Activated T-helper 2 cell treated with anti-CD3 and anti-CD28 coated beads, Interferon-gamma antibody, Interleukin-2, Interleukin-4, amounts not matched to agents 10 μg/mL and 5 μg/mL and 100 μg/mL, durations not matched to agents 14 hours and 24 hours and 36 hours (primary cell): ENCODE measurements around the gene C10orf95. TPM values are rescaled to one million over a fixed set of nuclear protein-coding genes. Genes with fewer than 3 reads are reported as not detected.

ENCODE experiments used
- DNase-seq: peaks from one replicate; pipeline ENCODE4 v3.0.0; 2021; ENCODE audit warnings: low spot score
- H3K27ac Mint-ChIP-seq: one replicate; pipeline ENCODE4 v1.8.0; 2021; ENCODE audit warnings: mixed read lengths
- H3K27me3 Mint-ChIP-seq: one replicate; pipeline ENCODE4 v1.8.0; 2021; ENCODE audit warnings: low read depth, mixed read lengths
- H3K36me3 Mint-ChIP-seq: one replicate; pipeline ENCODE4 v1.8.0; 2021; ENCODE audit warnings: low read depth, mixed read lengths
- H3K4me1 Mint-ChIP-seq: one replicate; pipeline ENCODE4 v1.8.0; 2021; ENCODE audit warnings: low read depth, mixed read lengths
- H3K4me3 Mint-ChIP-seq: one replicate; pipeline ENCODE4 v1.8.0; 2021; ENCODE audit warnings: low read depth, mild to moderate bottlenecking, moderate library complexity, mixed read lengths
- H3K9me3 Mint-ChIP-seq: one replicate; pipeline ENCODE4 v1.8.0; 2021; ENCODE audit warnings: mixed read lengths
- intact Hi-C: fragments of 100-400 bp; cut with micrococcal nuclease; formaldehyde crosslinking; loops from one replicate; pipeline ENCODE4 v1.15.1; 2023
- total RNA-seq: library from RNA; stranded (reverse); gene quantifications from 2 replicates; pipeline ENCODE4 v1.2.3, GENCODE V29; 2022

The C10orf95 gene
- total RNA-seq, 1 donor from 2014 or later: not detected

DNA sequence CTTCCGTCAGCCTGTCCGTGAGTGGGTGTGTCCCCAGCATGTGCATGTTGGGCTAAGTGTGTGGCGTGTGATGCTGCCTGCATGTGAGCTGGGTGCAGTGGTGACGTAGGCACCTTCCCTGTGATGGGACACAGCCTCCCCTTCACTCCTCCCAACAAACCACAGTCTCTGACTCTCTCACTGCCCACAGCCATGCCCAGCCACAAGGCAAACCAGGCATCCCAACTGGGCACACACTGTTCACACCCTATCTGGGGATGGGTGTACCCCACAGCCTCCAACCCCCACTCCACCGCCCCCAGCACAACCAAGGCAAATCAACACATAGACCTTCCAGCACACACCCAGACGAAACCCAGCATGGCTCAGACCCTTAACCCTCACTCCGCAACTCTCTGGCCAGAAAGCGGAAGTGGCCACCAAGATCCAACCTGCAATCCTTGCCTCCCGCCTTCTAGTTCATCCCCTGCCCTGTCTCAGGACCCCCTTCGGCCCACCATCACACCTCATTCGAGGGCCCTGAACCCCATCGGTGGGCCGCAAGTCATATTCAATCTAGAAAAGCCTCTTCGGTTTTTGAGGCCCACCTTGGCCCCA, 43.1 kb downstream of the C10orf95 start:
- DNase-seq: no peak
- peaks cover 31% of the 10 kb centered on the region for H3K4me1 Mint-ChIP-seq
- peaks cover 14% of the 10 kb centered on the region for H3K36me3 Mint-ChIP-seq

DNA sequence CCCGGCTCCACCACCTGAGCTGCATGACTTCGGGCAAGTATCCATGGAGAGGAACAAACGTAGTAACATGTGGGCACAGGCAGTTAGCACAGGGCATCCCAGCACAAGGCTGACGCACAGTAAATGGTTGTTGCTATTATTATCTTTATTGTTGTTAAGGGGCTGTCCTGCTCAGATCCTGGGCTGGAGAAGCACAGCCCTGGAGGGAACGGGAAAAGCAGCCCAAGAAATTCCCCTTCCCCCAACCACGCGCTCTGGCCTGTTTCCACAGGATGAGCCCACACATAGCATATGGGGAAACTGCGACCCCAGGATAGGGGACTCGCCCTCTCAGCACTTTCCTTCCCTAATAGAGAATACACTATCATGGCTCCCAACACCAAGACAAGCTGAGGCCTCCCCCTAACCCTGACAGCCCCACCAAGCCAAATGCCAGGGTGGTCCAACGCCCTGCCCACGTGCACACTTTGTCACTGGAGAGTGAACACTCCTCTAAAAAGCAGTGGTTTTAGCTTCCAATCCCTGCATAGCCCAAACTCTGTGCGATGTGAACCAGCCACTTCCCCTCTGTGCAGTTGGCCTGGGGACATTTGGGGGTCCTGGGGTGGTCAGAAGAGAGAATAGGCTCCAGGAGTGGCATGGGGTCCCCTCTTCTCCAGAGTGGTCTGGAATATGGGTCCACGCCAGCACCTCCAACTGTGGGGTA, 43.8 kb downstream of the C10orf95 start:
- intact Hi-C loops: loop anchor here (2.0 kb wide), 1 partner anchor 13 kb away; the partner anchor contains the start of gene NFKB2
- Mint-ChIP-seq H3K4me1 (peaks cover 27% of the 10 kb centered on the region), H3K4me3 (peak overlapping the region; percentile 81), H3K9me3 (no peaks in the 10 kb centered on the region), H3K36me3 (peaks cover 15% of the 10 kb centered on the region), H3K27me3 (peaks cover 24% of the 10 kb centered on the region), H3K27ac (no peak overlapping the region)
- no peak for DNase-seq

More for the DNA sequence above, 43.1 kb downstream of the C10orf95 start:
- H3K4me3 Mint-ChIP-seq: peak overlapping the region; percentile 81
- peak overlapping the region; percentile 15 for H3K27ac Mint-ChIP-seq
- no peaks in the 10 kb centered on the region for H3K9me3 Mint-ChIP-seq
- intact Hi-C loops: loop anchor here (2.0 kb wide), 1 partner anchor 13 kb away; the partner anchor contains the start of gene NFKB2
- peaks cover 24% of the 10 kb centered on the region for H3K27me3 Mint-ChIP-seq

DNA sequence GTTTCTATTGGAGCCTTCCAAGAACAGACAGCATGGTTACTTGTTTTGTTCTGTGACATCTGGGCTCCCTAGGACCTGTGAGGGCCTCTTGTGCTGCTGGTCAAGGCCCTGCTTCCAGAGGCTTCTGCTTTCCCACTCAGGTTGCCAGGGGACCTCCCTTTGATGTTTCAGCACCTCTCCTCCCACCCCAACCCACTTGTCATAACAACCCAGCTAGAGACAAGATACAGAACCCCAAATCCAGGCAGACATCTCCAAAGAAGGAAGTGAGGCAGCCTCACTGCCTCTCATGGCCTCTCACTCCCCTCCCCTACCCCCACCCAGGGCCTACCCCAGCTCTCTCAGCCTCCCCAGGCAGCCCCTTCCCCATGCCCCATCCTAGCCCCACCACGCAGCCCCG, 44.5 kb downstream of the C10orf95 start:
- Mint-ChIP-seq H3K4me3 (no peak overlapping the region), H3K27ac (no peak overlapping the region), H3K36me3 (peaks cover 22% of the 10 kb centered on the region), H3K27me3 (peaks cover 24% of the 10 kb centered on the region), H3K4me1 (peaks cover 26% of the 10 kb centered on the region), H3K9me3 (no peaks in the 10 kb centered on the region)
- DNase-seq: no peak
- intact Hi-C loops: no loop called here

DNA sequence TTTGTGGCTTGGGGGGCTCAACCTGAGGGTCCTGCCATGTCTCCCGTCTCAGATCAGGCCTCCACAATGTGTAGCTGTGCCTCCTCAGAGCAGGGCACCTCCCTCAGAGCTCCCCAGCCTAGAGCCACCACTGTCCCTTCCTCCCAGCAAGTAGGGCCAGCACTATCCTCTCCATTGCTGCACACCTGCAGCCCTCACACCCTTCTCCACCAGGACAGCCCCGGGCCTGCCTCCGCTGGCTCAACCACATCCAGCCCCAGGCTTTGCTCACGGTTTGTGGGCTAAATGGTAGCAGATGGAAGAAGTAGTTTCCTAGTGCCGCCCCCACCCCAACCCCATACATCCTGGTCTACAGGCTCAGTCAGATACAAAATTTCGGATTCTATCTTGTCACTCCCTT, 45.7 kb downstream of the C10orf95 start:
- Mint-ChIP-seq H3K27ac (no peak overlapping the region), H3K9me3 (no peaks in the 10 kb centered on the region)

DNA sequence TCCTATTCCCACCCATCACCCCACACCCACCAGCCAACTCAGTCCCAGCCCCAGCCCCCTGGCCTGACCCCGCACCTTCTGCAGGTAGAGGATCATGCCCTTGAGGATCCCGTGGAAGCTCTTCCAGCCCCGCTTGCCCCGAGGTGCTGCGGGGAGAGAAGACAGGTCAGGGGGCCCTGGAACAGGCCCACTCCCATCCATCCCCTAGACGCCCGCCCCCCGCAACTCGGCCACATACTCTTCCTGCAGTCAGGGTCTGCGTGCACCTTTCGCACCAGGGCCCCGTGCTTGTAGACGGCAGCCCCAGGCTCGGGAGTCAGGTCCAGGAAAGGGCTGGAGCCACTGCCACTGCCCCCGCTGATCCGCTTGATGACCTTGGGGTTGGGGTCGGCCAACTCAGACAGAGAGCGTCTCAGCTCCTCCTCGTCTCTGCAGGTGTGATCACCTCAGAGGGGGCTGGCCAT, 46.2 kb downstream of the C10orf95 start:
- H3K9me3 Mint-ChIP-seq: no peaks in the 10 kb centered on the region
- peaks cover 18% of the 10 kb centered on the region for H3K4me1 Mint-ChIP-seq
- peaks cover 14% of the 10 kb centered on the region for H3K27me3 Mint-ChIP-seq
- H3K27ac Mint-ChIP-seq: no peak overlapping the region
- no peak for DNase-seq
- H3K36me3 Mint-ChIP-seq: peaks cover 39% of the 10 kb centered on the region
- H3K4me3 Mint-ChIP-seq: no peak overlapping the region
- intact Hi-C loops: no loop called here

More for the DNA sequence above, 45.7 kb downstream of the C10orf95 start:
- Mint-ChIP-seq H3K4me3 (no peak overlapping the region), H3K4me1 (peaks cover 18% of the 10 kb centered on the region), H3K36me3 (peaks cover 34% of the 10 kb centered on the region), H3K27me3 (peaks cover 15% of the 10 kb centered on the region)
- intact Hi-C loops: no loop called here
- DNase-seq: no peak

DNA sequence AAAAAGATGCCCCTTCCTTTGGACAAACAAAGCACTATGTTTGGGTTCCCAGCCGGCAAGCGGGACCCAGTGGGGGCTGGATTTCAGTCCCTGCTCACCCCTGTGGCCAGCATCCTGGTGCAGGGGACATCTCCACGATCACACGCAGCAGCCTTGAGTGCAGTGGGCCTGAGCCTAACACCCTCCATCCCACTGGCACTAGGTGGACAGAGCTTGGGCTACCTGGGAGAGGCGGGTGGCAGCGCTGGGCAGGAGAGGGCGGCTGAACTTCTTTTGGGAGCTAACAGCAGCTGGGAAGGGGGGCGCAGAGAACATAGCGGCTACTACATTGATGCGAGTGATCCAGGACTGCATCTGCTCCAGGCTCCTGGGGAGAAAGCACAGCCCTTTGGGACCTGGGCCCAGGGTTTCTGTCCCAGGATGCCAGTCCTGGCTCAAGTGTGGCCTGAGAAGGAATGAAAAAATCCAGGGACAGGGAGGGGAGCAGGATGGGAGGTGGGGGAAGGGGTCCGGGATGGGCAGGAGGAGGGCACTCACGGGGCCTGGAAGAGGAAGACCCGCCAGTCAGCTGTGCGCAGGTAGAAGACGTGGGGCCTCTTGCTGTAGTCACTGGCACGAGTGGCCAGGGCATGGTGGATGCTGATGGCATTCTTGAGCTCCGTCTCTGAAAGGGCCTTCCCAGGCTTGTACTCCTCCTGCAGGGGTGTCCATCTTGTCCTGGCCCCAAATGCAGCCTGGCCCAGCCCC, 46.8 kb downstream of the C10orf95 start:
- H3K27ac Mint-ChIP-seq: no peak overlapping the region

DNA sequence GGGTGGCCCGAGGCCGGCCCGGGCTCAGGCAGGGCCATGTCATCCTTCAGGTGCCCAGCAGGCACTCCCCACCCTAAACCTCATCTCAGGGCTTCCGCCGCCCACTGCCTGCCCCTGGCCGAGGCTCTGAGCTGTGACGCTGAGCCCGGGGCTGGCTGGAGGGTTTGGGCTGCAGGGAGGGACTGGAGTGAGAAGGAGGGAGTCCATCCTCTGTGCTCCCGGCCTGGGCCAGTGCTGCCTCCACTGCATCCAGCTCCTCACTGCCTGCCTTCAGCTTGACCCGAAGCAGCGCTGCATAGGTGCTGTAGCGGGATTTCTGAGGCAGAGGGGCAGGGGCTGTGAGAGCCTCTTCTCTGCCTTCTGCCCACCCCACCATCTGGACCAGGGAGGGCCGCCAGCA, 48.2 kb downstream of the C10orf95 start:
- Mint-ChIP-seq H3K27ac (no peak overlapping the region), H3K9me3 (no peaks in the 10 kb centered on the region), H3K4me1 (peaks cover 15% of the 10 kb centered on the region), H3K27me3 (peaks cover 2% of the 10 kb centered on the region), H3K4me3 (no peak overlapping the region), H3K36me3 (peaks cover 56% of the 10 kb centered on the region)
- no peak for DNase-seq
- intact Hi-C loops: no loop called here

More for the DNA sequence above, 46.8 kb downstream of the C10orf95 start:
- intact Hi-C loops: no loop called here
- no peak for DNase-seq
- Mint-ChIP-seq H3K36me3 (peaks cover 45% of the 10 kb centered on the region), H3K4me3 (no peak overlapping the region), H3K9me3 (no peaks in the 10 kb centered on the region), H3K4me1 (peaks cover 14% of the 10 kb centered on the region), H3K27me3 (peaks cover 8% of the 10 kb centered on the region)

DNA sequence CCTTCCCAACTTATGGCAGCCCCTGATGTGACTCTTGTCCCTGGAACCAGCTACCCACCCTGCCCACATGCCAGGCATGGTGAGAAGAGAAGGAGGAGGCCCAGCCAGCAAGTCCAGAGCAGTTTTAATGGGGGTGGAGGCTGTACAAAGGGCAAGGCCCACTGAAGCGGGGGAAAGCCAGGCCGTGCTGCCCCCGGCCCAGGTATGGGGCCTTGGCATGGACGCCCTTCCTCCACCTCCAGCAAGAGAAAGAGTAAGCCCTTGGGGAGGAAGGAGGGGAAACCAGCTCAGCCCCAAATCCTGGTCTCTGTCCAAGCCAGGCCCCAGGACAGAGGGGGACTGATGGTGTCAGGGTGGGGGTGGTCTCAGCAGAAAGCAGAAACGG, 48.8 kb downstream of the C10orf95 start:
- DNase-seq: no peak
- peaks cover 16% of the 10 kb centered on the region for H3K4me1 Mint-ChIP-seq
- no peaks in the 10 kb centered on the region for H3K27me3 Mint-ChIP-seq
- H3K4me3 Mint-ChIP-seq: no peak overlapping the region
- no peaks in the 10 kb centered on the region for H3K9me3 Mint-ChIP-seq
- intact Hi-C loops: no loop called here
- no peak overlapping the region for H3K27ac Mint-ChIP-seq
- H3K36me3 Mint-ChIP-seq: peaks cover 62% of the 10 kb centered on the region

DNA sequence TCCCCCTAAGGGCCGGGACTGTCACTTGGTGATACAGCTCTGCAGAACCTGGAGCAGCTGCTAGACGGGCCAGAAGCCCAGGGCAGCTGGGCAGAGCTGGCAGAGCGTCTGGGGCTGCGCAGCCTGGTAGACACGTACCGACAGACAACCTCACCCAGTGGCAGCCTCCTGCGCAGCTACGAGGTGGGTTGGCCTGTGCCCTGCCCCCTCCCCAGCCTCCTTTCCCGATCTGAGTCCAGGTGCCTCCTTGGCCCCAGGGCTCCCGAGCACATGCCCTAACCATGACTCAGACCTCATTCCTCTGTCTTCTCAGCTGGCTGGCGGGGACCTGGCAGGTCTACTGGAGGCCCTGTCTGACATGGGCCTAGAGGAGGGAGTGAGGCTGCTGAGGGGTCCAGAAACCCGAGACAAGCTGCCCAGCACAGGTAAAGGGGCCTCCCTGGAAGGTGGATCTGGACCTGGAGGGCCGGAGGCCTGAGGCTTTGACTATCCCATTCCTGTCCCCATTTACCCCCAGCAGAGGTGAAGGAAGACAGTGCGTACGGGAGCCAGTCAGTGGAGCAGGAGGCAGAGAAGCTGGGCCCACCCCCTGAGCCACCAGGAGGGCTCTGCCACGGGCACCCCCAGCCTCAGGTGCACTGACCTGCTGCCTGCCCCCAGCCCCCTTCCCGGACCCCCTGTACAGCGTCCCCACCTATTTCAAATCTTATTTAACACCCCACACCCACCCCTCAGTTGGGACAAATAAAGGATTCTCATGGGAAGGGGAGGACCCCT, 49.4 kb downstream of the C10orf95 start:
- intact Hi-C loops: no loop called here
- peaks cover 68% of the 10 kb centered on the region for H3K36me3 Mint-ChIP-seq
- H3K27me3 Mint-ChIP-seq: no peaks in the 10 kb centered on the region
- no peak for DNase-seq
- peaks cover 18% of the 10 kb centered on the region for H3K4me1 Mint-ChIP-seq
- no peak overlapping the region for H3K4me3 Mint-ChIP-seq
- H3K27ac Mint-ChIP-seq: no peak overlapping the region
- no peaks in the 10 kb centered on the region for H3K9me3 Mint-ChIP-seq

DNA sequence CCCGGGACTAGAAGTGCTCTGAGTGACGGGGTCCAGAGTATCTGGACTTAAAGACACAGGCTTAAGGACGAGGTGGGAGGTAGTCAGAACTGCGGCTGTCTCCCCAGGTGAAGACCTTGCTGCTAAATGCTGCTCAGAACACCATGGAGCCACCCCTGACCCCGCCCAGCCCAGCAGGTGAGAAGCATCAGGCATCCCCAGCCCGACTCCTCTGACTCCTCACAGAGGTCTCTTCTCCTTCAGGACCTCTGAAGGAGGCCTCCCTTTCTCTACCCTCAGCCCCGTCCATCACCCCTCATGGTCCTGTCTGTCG, 50.0 kb downstream of the C10orf95 start:
- Mint-ChIP-seq H3K4me3 (no peak overlapping the region), H3K36me3 (peaks cover 74% of the 10 kb centered on the region), H3K27ac (no peak overlapping the region), H3K9me3 (no peaks in the 10 kb centered on the region), H3K27me3 (no peaks in the 10 kb centered on the region), H3K4me1 (peaks cover 22% of the 10 kb centered on the region)
- intact Hi-C loops: no loop called here
- DNase-seq: no peak

DNA sequence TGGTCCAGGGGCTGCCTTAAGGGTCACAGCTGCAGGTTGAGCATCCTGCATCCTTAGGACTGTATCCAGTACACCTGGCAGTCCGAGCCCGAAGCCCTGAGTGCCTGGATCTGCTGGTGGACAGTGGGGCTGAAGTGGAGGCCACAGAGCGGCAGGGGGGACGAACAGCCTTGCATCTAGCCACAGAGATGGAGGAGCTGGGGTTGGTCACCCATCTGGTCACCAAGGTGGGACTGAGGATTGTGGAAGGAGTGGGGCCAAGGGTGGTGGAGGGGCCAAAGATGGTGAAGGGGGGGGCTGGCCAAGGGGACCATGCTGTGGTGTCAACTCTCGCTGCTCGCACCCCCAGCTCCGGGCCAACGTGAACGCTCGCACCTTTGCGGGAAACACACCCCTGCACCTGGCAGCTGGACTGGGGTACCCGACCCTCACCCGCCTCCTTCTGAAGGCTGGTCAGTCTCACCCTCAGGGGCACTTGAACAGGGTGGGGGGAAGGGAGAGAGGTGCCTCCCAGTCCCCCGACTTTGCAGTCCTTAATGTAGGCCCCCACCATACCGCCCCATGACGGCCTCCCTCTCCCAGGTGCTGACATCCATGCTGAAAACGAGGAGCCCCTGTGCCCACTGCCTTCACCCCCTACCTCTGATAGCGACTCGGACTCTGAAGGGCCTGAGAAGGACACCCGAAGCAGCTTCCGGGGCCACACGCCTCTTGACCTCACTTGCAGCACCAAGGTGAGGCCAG, 50.6 kb downstream of the C10orf95 start:
- Mint-ChIP-seq H3K4me1 (peaks cover 23% of the 10 kb centered on the region), H3K27ac (peak overlapping the region; percentile 39), H3K9me3 (no peaks in the 10 kb centered on the region), H3K27me3 (no peaks in the 10 kb centered on the region), H3K36me3 (peaks cover 79% of the 10 kb centered on the region), H3K4me3 (no peak overlapping the region)
- intact Hi-C loops: no loop called here
- DNase-seq: no peak

DNA sequence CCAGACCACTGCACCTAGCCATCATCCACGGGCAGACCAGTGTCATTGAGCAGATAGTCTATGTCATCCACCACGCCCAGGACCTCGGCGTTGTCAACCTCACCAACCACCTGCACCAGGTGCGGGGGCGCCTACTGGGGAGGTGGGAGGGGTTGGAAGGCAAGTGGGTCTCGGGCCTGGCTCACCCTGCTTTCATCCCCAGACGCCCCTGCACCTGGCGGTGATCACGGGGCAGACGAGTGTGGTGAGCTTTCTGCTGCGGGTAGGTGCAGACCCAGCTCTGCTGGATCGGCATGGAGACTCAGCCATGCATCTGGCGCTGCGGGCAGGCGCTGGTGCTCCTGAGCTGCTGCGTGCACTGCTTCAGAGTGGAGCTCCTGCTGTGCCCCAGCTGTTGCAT, 51.3 kb downstream of the C10orf95 start:
- Mint-ChIP-seq H3K4me3 (no peak overlapping the region), H3K27ac (peak overlapping the region; percentile 55), H3K36me3 (peaks cover 76% of the 10 kb centered on the region), H3K27me3 (no peaks in the 10 kb centered on the region), H3K4me1 (peaks cover 23% of the 10 kb centered on the region), H3K9me3 (no peaks in the 10 kb centered on the region)
- intact Hi-C loops: no loop called here
- DNase-seq: no peak
